ENCODE data around the gene MEIOB.

DNA sequence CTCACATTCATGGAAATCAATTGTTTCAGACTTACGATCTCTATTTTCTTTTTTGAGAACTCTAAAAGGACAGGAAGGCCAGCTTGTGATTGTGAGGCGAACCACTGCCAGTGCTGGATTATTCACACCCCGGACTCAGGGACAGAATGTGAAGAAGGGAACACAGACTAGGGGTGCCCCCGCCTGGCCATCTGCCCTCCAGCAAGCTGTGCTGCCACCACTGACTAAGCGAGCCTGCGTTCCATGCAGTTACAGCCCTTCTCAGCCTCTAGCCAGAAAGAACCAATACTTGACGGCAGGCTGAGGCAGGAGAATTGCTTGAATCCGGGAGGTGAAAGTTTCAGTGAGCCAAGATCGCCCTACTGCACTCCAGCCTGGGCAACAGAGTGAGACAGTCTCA is 48.1 kb downstream of the MEIOB start:
- no peak for TF ChIP-seq EZH2phosphoT487 (IDR thresholded peaks at IDR 0.05)
- TF ChIP-seq, protein P1, sequence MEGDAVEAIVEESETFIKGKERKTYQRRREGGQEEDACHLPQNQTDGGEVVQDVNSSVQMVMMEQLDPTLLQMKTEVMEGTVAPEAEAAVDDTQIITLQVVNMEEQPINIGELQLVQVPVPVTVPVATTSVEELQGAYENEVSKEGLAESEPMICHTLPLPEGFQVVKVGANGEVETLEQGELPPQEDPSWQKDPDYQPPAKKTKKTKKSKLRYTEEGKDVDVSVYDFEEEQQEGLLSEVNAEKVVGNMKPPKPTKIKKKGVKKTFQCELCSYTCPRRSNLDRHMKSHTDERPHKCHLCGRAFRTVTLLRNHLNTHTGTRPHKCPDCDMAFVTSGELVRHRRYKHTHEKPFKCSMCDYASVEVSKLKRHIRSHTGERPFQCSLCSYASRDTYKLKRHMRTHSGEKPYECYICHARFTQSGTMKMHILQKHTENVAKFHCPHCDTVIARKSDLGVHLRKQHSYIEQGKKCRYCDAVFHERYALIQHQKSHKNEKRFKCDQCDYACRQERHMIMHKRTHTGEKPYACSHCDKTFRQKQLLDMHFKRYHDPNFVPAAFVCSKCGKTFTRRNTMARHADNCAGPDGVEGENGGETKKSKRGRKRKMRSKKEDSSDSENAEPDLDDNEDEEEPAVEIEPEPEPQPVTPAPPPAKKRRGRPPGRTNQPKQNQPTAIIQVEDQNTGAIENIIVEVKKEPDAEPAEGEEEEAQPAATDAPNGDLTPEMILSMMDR (IDR thresholded peaks at IDR 0.05), result peak; percentile 49
